Measurements from ENCODE around the gene HMGCR.

GRCh38 chr5:75405296-75405695 is 68.3 kb downstream of the HMGCR start:
- no peak for TF ChIP-seq E2F1 (CRISPR knock-in tag; IDR thresholded peaks at IDR 0.05)
- no peak for TF ChIP-seq SIX5 (IDR thresholded peaks at IDR 0.05; ENCODE audit: borderline replicate concordance in 1 of 2, insufficient read depth in 1 of 2, low read depth in 1 of 2, low read length in 2 of 2)
- TF ChIP-seq SIRT6 (IDR thresholded peaks at IDR 0.05; ENCODE audit: low read depth, low read length) = no peak
- no peak for TF ChIP-seq TEAD4 (IDR thresholded peaks at IDR 0.05; ENCODE audit: low read length)
- no peak for TF ChIP-seq TEAD4 (CRISPR knock-in tag; IDR thresholded peaks at IDR 0.05; ENCODE audit: borderline replicate concordance)
- no peak for TF ChIP-seq RNF2 (IDR thresholded peaks at IDR 0.05)
- no peak for TF ChIP-seq MAX (CRISPR knock-in tag; IDR thresholded peaks at IDR 0.05)
- no peak for TF ChIP-seq ASH1L (IDR thresholded peaks at IDR 0.05; ENCODE audit: borderline replicate concordance, low read depth, partially characterized antibody)

All from K562 (cell line).